Daoy (cell line): Measurements from ENCODE around the gene BICD1. TPM values are rescaled to one million over a fixed set of nuclear protein-coding genes. Genes with fewer than 3 reads are reported as not detected.
"Not testable (repeated sequence)": the region's sequence is repeated elsewhere in the genome, so short reads cannot be mapped to it uniquely, and the experiment has no call there.

Experiments used
- DNase-seq: peaks from one replicate; pipeline ENCODE4 v3.0.0-alpha.2; 2015; ENCODE audit warnings: low read depth
- total RNA-seq: library from RNA; depleted of rRNA; stranded (reverse); fragments of >200 nt; shearing (Covaris generic); gene quantifications from 2 replicates; pipeline ENCODE4 v1.2.3, GENCODE V29; 2014

Gene BICD1
- total RNA-seq, 1 experiment from 2014 or later, result 14.2 TPM

- DNase-seq, result no peak
Observed at GRCh38 chr12:32191445-32191844, 84.8 kb downstream of the BICD1 start.

- DNase-seq, result no peak
Observed at GRCh38 chr12:32196250-32197198, 89.9 kb downstream of the BICD1 start.

- no peak for DNase-seq
Observed at GRCh38 chr12:32197421-32197820, 90.8 kb downstream of the BICD1 start.

- DNase-seq, result peak; percentile 69
Observed at GRCh38 chr12:32198555-32198954, 91.9 kb downstream of the BICD1 start.

- DNase-seq, result no peak
Observed at GRCh38 chr12:32201096-32201495, 94.4 kb downstream of the BICD1 start.

GRCh38 chr12:32201976-32202375 lies 95.3 kb downstream of the BICD1 start:
- DNase-seq, result no peak

- DNase-seq, result no peak
Observed at GRCh38 chr12:32205731-32206130, 99.1 kb downstream of the BICD1 start.

GRCh38 chr12:32208355-32208754 lies 101.7 kb downstream of the BICD1 start:
- DNase-seq, result no peak

GRCh38 chr12:32211066-32211899 lies 104.6 kb downstream of the BICD1 start:
- no peak for DNase-seq

GRCh38 chr12:32211900-32212156 lies 105.2 kb downstream of the BICD1 start:
- no peak for DNase-seq

- DNase-seq, result no peak
Observed at GRCh38 chr12:32214723-32215122, 108.1 kb downstream of the BICD1 start.

GRCh38 chr12:32217354-32218310 lies 111.0 kb downstream of the BICD1 start:
- peak; percentile 41 for DNase-seq

- no peak for DNase-seq
Observed at GRCh38 chr12:32223941-32224340, 117.3 kb downstream of the BICD1 start.

GRCh38 chr12:32226768-32227167 lies 120.1 kb downstream of the BICD1 start:
- no peak for DNase-seq

- no peak for DNase-seq
Observed at GRCh38 chr12:32229971-32230612, 123.4 kb downstream of the BICD1 start.

GRCh38 chr12:32230613-32230993 lies 124.0 kb downstream of the BICD1 start:
- no peak for DNase-seq

- not testable (repeated sequence) for DNase-seq
Observed at GRCh38 chr12:32231361-32231760, 124.7 kb downstream of the BICD1 start.

GRCh38 chr12:32233568-32233967 lies 126.9 kb downstream of the BICD1 start:
- no peak for DNase-seq

- no peak for DNase-seq
Observed at GRCh38 chr12:32235251-32235650, 128.6 kb downstream of the BICD1 start.

GRCh38 chr12:32240162-32240561 lies 133.5 kb downstream of the BICD1 start:
- peak; percentile 38 for DNase-seq

GRCh38 chr12:32240831-32241230 lies 134.2 kb downstream of the BICD1 start:
- DNase-seq, result peak; percentile 52
